ENCODE results near the gene PGBD4. TPM values are rescaled to one million over a fixed set of nuclear protein-coding genes. Genes with fewer than 3 reads are reported as not detected.

PGBD4 gene
- total RNA-seq, 1 experiment from 2014 or later: 1.3 TPM

DNA sequence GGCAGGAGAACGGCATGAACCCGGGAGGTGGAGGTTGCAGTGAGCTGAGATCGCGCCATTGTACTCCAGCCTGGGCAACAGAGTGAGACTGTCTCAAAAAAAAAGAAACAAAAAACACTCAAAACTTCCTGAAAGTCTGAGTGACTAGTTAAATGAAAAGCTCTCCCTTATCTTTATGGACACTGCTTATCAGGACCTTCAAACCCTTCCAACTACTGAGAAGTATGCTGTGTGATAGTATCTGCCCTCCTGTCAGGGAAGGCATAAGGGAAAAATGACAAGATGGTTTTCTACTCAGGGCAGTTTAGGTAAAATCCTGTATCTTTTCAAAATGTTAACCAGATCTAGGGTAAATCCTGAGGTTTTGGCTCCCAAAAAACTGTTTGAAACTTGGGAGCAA, 22.0 kb upstream of the PGBD4 start:
- intact Hi-C loops (cut with micrococcal nuclease; ENCODE audit: unreplicated experiment): no loop called here
- Mint-ChIP-seq H3K4me3 (ENCODE audit: low read depth, unreplicated experiment) (no peak overlapping the region), H3K4me1 (ENCODE audit: low read depth, unreplicated experiment) (no peaks in the 10 kb centered on the region), H3K27me3 (ENCODE audit: unreplicated experiment) (no peaks in the 10 kb centered on the region), H3K27ac (ENCODE audit: unreplicated experiment) (no peak overlapping the region), H3K9me3 (ENCODE audit: low read depth, unreplicated experiment) (no peaks in the 10 kb centered on the region), H3K36me3 (ENCODE audit: insufficient read depth, unreplicated experiment) (no peaks in the 10 kb centered on the region)
- CTCF ChIA-PET: no interaction called here
- BruUV-seq (replicated peaks): no TSS peak
- TF ChIP-seq, protein P1, sequence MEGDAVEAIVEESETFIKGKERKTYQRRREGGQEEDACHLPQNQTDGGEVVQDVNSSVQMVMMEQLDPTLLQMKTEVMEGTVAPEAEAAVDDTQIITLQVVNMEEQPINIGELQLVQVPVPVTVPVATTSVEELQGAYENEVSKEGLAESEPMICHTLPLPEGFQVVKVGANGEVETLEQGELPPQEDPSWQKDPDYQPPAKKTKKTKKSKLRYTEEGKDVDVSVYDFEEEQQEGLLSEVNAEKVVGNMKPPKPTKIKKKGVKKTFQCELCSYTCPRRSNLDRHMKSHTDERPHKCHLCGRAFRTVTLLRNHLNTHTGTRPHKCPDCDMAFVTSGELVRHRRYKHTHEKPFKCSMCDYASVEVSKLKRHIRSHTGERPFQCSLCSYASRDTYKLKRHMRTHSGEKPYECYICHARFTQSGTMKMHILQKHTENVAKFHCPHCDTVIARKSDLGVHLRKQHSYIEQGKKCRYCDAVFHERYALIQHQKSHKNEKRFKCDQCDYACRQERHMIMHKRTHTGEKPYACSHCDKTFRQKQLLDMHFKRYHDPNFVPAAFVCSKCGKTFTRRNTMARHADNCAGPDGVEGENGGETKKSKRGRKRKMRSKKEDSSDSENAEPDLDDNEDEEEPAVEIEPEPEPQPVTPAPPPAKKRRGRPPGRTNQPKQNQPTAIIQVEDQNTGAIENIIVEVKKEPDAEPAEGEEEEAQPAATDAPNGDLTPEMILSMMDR (IDR thresholded peaks at IDR 0.05; ENCODE audit: unreplicated experiment): no peak
- no peak for DNase-seq

DNA sequence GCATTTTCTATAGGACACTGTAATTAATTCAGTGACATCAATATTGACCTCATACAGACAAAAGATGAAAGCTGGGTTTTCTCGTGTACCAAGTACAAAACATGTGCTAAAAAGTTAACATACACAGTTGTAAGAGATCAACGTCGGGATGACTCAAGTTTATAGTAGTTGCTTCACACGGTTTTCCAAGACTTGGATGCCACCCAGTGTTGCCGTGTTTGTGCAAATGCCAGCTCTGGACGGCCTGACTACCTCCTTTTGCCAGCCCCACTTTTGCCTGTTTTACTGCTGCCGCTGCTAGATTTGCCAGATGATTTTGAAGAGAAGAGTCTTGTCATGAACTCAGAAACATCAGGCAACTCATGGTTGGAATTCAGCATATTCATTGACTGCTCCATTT, 17.8 kb upstream of the PGBD4 start:
- Mint-ChIP-seq H3K36me3 (ENCODE audit: insufficient read depth, unreplicated experiment) (no peaks in the 10 kb centered on the region), H3K27me3 (ENCODE audit: unreplicated experiment) (no peaks in the 10 kb centered on the region), H3K27ac (ENCODE audit: unreplicated experiment) (no peak overlapping the region), H3K4me1 (ENCODE audit: low read depth, unreplicated experiment) (no peaks in the 10 kb centered on the region), H3K9me3 (ENCODE audit: low read depth, unreplicated experiment) (no peaks in the 10 kb centered on the region), H3K4me3 (ENCODE audit: low read depth, unreplicated experiment) (no peak overlapping the region)
- intact Hi-C loops (cut with micrococcal nuclease; ENCODE audit: unreplicated experiment): no loop called here
- CTCF ChIA-PET: no interaction called here
- DNase-seq: no peak
- TF ChIP-seq, protein P1 (IDR thresholded peaks at IDR 0.05; ENCODE audit: unreplicated experiment): no peak
- BruUV-seq (replicated peaks): no TSS peak

DNA sequence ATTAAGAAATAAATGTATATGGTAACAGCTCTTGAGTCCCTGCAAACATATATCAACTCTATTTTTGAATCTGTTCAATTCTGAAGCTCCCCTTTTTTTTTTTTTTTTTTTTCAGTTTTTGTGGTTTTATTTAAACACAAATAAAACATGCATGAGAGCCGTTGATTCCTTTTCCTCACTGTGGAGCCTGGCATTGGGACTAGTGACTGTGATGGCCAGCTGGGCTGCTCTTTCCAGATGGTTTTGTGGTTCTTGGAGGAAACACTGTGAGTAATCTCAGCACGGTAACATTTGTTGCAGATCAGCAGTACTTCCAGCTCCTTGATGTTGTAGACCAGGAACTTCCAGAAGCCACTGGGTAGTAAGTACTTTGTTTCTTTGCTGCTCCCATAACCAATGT, 16.1 kb upstream of the PGBD4 start:
- H3K27me3 Mint-ChIP-seq (ENCODE audit: unreplicated experiment): no peaks in the 10 kb centered on the region
- CTCF ChIA-PET: interaction anchor here (0.6 to 0.7 kb wide), 2 partner anchors 13 to 252 kb away, joined by 3 to 14 read pairs; partner anchors contain the start of gene SLC12A6
- no peak overlapping the region for H3K4me3 Mint-ChIP-seq (ENCODE audit: low read depth, unreplicated experiment)
- H3K36me3 Mint-ChIP-seq (ENCODE audit: insufficient read depth, unreplicated experiment): no peaks in the 10 kb centered on the region
- intact Hi-C loops (cut with micrococcal nuclease; ENCODE audit: unreplicated experiment): no loop called here
- no peak for DNase-seq
- TF ChIP-seq, protein P1 (IDR thresholded peaks at IDR 0.05; ENCODE audit: unreplicated experiment): no peak
- no TSS peak for BruUV-seq (replicated peaks)
- no peaks in the 10 kb centered on the region for H3K4me1 Mint-ChIP-seq (ENCODE audit: low read depth, unreplicated experiment)
- no peaks in the 10 kb centered on the region for H3K9me3 Mint-ChIP-seq (ENCODE audit: low read depth, unreplicated experiment)
- H3K27ac Mint-ChIP-seq (ENCODE audit: unreplicated experiment): no peak overlapping the region

DNA sequence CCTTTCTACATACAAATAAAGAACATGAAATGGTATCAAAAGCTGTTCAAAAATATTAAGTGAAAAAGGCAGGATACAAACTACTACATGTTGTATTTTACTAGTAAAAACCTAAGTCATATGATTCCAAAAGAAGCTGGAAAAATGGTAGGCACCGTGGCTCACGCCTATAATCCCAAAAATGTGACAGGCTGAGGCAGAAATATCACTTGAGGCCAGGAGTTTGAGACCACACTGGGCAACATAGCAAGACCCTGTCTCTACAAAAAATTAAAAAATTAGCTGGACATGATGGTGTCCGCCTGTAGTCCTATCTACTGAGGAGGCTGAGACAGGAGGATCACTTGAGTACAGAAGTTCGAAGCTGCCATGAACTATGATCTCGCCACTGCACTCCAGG, 2.0 kb upstream of the PGBD4 start:
- Mint-ChIP-seq H3K4me3 (ENCODE audit: low read depth, unreplicated experiment) (no peak overlapping the region), H3K36me3 (ENCODE audit: insufficient read depth, unreplicated experiment) (peaks cover 17% of the 10 kb centered on the region), H3K27ac (ENCODE audit: unreplicated experiment) (no peak overlapping the region), H3K9me3 (ENCODE audit: low read depth, unreplicated experiment) (no peaks in the 10 kb centered on the region), H3K4me1 (ENCODE audit: low read depth, unreplicated experiment) (no peaks in the 10 kb centered on the region), H3K27me3 (ENCODE audit: unreplicated experiment) (no peaks in the 10 kb centered on the region)
- TF ChIP-seq, protein P1 (IDR thresholded peaks at IDR 0.05; ENCODE audit: unreplicated experiment): no peak
- intact Hi-C loops (cut with micrococcal nuclease; ENCODE audit: unreplicated experiment): no loop called here
- CTCF ChIA-PET: no interaction called here
- DNase-seq: no peak
- no TSS peak for BruUV-seq (replicated peaks)
